ENCODE data around the gene PKHD1. TPM values are rescaled to one million over a fixed set of nuclear protein-coding genes. Genes with fewer than 3 reads are reported as not detected.

Gene PKHD1
- total and polyA plus RNA-seq, 2 donors (not counting 1 experiment from before 2014, with no cell fraction given): not detected

GRCh38 chr6:51989789-51990188, 97.6 kb downstream of the PKHD1 start:
- H3K9ac ChIP-seq (ENCODE audit: low read length): no peak overlapping the region
- H3K4me1 Mint-ChIP-seq: peaks cover 1% of the 10 kb centered on the region

GRCh38 chr6:51986864-51987263, 100.5 kb downstream of the PKHD1 start:
- Histone ChIP-seq H3K4me2 (replicated peaks; ENCODE audit: low read depth, low read length, poor library complexity, severe bottlenecking) (no peak overlapping the region), H3K9me3 (ENCODE audit: control extremely low read depth in 1 of 3, control insufficient read depth in 2 of 3, insufficient read depth in 1 of 3, low read length in 2 of 3) (no peaks in the 10 kb centered on the region), H3K27me3 (replicated peaks in 1 of 4; ENCODE audit: control extremely low read depth in 1 of 4, control insufficient read depth in 3 of 4, insufficient read depth in 4 of 4, low read length in 3 of 4) (no peaks in the 10 kb centered on the region), H2AFZ (ENCODE audit: insufficient read depth, low read depth, low read length, poor library complexity, severe bottlenecking) (no peak overlapping the region), H3K27ac (ENCODE audit: low read length in 2 of 2) (no peak overlapping the region), H3K9ac (ENCODE audit: low read length) (no peak overlapping the region), H3K36me3 (replicated peaks in 1 of 2; ENCODE audit: control extremely low read depth in 1 of 2, control insufficient read depth in 1 of 2, extremely low read depth in 1 of 2, insufficient read depth in 2 of 2, low read length in 1 of 2) (no peaks in the 10 kb centered on the region), H3K4me1 (ENCODE audit: control insufficient read depth in 2 of 2, insufficient read depth in 2 of 2, low read length in 2 of 2) (no peaks in the 10 kb centered on the region), H3K79me2 (ENCODE audit: control insufficient read depth, insufficient read depth, low read length) (no peaks in the 10 kb centered on the region), H3K4me3 (ENCODE audit: control extremely low read depth in 1 of 5, extremely low read depth in 1 of 5, insufficient read depth in 1 of 5, low read depth in 2 of 5, low read length in 4 of 5) (no peak overlapping the region), H4K20me1 (ENCODE audit: control insufficient read depth, insufficient read depth, low read length, poor library complexity, severe bottlenecking) (no peaks in the 10 kb centered on the region)
- DNase-seq (no peak), ATAC-seq (ENCODE audit: low read depth) (no peak)
- Mint-ChIP-seq H3K4me1 (no peaks in the 10 kb centered on the region), H3K4me3 (no peak overlapping the region), H3K27me3 (peaks cover 3% of the 10 kb centered on the region), H3K27ac (no peak overlapping the region), H3K9me3 (ENCODE audit: insufficient read depth) (no peaks in the 10 kb centered on the region)
- CTCF ChIA-PET: no interaction called here
- intact Hi-C loops (cut with micrococcal nuclease): no loop called here
- POLR2A ChIA-PET: no interaction called here
- 91% methylated on average over 4 of the region's 5 CpGs for WGBS (ENCODE audit: insufficient coverage)
- TF ChIP-seq EZH2 (IDR thresholded peaks at IDR 0.05; ENCODE audit: borderline replicate concordance, insufficient read depth, low read depth, low read length, poor library complexity, severe bottlenecking): no peak

More at GRCh38 chr6:51989789-51990188, 97.6 kb downstream of the PKHD1 start:
- H3K27ac ChIP-seq (ENCODE audit: low read length in 2 of 2): no peak overlapping the region
- Mint-ChIP-seq H3K27ac (no peak overlapping the region), H3K4me3 (no peak overlapping the region), H3K27me3 (peaks cover 3% of the 10 kb centered on the region), H3K9me3 (ENCODE audit: insufficient read depth) (no peaks in the 10 kb centered on the region)
- H3K4me2 ChIP-seq (replicated peaks; ENCODE audit: low read depth, low read length, poor library complexity, severe bottlenecking): no peak overlapping the region
- H3K79me2 ChIP-seq (ENCODE audit: control insufficient read depth, insufficient read depth, low read length): no peaks in the 10 kb centered on the region
- ChIA-PET POLR2A (no interaction called here), CTCF (interaction anchor here (1.0 kb wide), 1 partner anchor 71 kb away, joined by 3 read pairs; no protein-coding TSS in a partner anchor)
- H4K20me1 ChIP-seq (ENCODE audit: control insufficient read depth, insufficient read depth, low read length, poor library complexity, severe bottlenecking): no peaks in the 10 kb centered on the region
- no peaks in the 10 kb centered on the region for H3K9me3 ChIP-seq (ENCODE audit: control extremely low read depth in 1 of 3, control insufficient read depth in 2 of 3, insufficient read depth in 1 of 3, low read length in 2 of 3)
- no peaks in the 10 kb centered on the region for H3K4me1 ChIP-seq (ENCODE audit: control insufficient read depth in 2 of 2, insufficient read depth in 2 of 2, low read length in 2 of 2)
- H3K36me3 ChIP-seq (replicated peaks in 1 of 2; ENCODE audit: control extremely low read depth in 1 of 2, control insufficient read depth in 1 of 2, extremely low read depth in 1 of 2, insufficient read depth in 2 of 2, low read length in 1 of 2): no peaks in the 10 kb centered on the region
- H3K4me3 ChIP-seq (ENCODE audit: control extremely low read depth in 1 of 5, extremely low read depth in 1 of 5, insufficient read depth in 1 of 5, low read depth in 2 of 5, low read length in 4 of 5): no peak overlapping the region
- ATAC-seq (ENCODE audit: low read depth) (no peak), DNase-seq (no peak)
- WGBS (ENCODE audit: insufficient coverage): no CpG with 5 or more reads among the region's 1 CpG
- TF ChIP-seq, protein P1, sequence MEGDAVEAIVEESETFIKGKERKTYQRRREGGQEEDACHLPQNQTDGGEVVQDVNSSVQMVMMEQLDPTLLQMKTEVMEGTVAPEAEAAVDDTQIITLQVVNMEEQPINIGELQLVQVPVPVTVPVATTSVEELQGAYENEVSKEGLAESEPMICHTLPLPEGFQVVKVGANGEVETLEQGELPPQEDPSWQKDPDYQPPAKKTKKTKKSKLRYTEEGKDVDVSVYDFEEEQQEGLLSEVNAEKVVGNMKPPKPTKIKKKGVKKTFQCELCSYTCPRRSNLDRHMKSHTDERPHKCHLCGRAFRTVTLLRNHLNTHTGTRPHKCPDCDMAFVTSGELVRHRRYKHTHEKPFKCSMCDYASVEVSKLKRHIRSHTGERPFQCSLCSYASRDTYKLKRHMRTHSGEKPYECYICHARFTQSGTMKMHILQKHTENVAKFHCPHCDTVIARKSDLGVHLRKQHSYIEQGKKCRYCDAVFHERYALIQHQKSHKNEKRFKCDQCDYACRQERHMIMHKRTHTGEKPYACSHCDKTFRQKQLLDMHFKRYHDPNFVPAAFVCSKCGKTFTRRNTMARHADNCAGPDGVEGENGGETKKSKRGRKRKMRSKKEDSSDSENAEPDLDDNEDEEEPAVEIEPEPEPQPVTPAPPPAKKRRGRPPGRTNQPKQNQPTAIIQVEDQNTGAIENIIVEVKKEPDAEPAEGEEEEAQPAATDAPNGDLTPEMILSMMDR (IDR thresholded peaks at IDR 0.05): no peak
- TF ChIP-seq EZH2 (IDR thresholded peaks at IDR 0.05; ENCODE audit: borderline replicate concordance, insufficient read depth, low read depth, low read length, poor library complexity, severe bottlenecking): no peak
- H3K27me3 ChIP-seq (replicated peaks in 1 of 4; ENCODE audit: control extremely low read depth in 1 of 4, control insufficient read depth in 3 of 4, insufficient read depth in 4 of 4, low read length in 3 of 4): no peaks in the 10 kb centered on the region
- no peak overlapping the region for H2AFZ ChIP-seq (ENCODE audit: insufficient read depth, low read depth, low read length, poor library complexity, severe bottlenecking)
- intact Hi-C loops (cut with micrococcal nuclease): no loop called here

Data from B cell (primary cell).